Neuron (in vitro differentiated cells): ENCODE measurements around the gene CDH23.

ENCODE experiments used
- H2AFZ ChIP-seq: one replicate; pipeline ENCODE4 v1.6.1; 2013; ENCODE audit warnings: low read depth, mild to moderate bottlenecking, inconsistent platforms, low read length, moderate library complexity
- H3K27me3 ChIP-seq: one replicate; pipeline ENCODE4 v1.6.1; 2013; ENCODE audit warnings: low read length; ENCODE audit not compliant: insufficient read depth
- H3K36me3 ChIP-seq: one replicate; pipeline ENCODE4 v1.6.1; 2013; ENCODE audit warnings: low read length; ENCODE audit not compliant: insufficient read depth
- H3K4me1 ChIP-seq: one replicate; pipeline ENCODE4 v1.6.1; 2013; ENCODE audit warnings: low read length; ENCODE audit not compliant: insufficient read depth
- H3K4me3 ChIP-seq: 2 replicates; pipeline ENCODE4 v1.5.1; 2013; ENCODE audit warnings: mild to moderate bottlenecking, low read length, moderate library complexity
- H3K9me3 ChIP-seq: one replicate; pipeline ENCODE4 v1.6.1; 2013; ENCODE audit warnings: low read length

Gene CDH23

DNA sequence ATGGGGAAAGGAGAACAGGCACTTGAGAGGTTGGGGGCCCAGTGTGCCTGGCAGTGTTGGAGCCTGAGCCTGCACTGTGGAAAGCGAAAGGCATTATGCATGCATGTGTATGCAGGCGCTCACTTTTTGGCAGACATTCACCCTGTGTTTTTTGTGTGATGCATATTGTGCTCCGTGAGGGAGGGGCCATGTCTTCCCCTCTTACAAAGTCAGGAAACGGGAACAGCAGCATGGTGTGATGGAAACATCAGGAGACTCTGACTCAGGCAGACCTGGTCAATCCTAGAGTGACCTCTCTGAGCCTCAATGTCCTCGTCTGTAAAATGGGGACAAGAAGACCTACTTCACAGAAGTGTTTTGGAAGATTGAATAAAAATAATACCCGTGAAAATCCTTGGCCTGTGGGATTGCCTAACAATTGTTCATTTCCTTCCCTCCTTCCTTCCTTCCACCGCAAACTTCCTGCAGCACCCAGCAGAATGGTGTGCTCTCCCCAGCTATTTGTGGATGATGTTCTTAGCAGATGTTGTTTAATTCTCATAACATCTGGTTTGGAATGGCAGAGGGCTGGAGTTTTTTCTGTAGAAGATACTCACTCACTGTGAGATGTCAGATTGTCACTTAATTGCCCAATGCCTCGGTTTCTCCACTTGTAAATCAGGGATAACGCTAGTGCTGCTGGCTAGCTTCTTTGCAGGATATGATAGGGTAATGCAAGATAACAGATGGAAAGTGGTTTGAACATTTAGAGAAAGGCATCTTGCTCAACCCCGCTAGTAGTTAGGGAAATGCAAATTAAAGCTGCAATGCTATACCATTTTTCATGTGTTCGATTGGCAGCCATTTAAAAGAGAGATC lies 39.8 kb downstream of the CDH23 start:
- no peaks in the 10 kb centered on the region for H3K27me3 ChIP-seq
- H3K36me3 ChIP-seq: no peaks in the 10 kb centered on the region
- no peak overlapping the region for H3K4me3 ChIP-seq
- H3K9me3 ChIP-seq: no peaks in the 10 kb centered on the region
- peaks cover 4% of the 10 kb centered on the region for H3K4me1 ChIP-seq
- H2AFZ ChIP-seq: no peak overlapping the region

DNA sequence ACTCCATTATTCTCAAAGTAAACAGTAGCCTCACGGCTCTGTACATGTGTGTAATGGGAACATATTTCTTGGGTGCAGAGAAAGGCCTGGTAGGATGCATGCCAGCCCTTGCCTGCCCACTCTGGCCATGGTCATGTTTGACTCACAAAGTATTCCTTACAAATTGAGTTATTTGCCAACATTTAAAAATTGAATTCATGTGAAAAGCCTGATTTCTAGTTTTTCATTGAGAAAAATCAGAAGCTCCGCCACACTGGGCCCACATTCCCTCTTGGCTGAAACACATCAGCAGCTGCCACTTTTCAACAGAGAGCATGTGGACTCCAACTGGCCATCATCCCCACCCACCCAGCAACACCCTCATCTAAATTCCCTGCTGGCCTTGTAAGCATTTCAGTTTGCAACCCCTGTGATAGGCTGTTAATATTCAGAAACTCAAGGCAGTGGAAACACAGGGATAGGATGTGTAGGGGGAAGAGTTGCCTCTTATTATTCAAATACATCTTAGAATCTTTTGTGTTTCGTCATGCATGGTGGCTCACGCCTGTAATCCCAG lies 40.9 kb downstream of the CDH23 start:
- H3K27me3 ChIP-seq: no peaks in the 10 kb centered on the region

DNA sequence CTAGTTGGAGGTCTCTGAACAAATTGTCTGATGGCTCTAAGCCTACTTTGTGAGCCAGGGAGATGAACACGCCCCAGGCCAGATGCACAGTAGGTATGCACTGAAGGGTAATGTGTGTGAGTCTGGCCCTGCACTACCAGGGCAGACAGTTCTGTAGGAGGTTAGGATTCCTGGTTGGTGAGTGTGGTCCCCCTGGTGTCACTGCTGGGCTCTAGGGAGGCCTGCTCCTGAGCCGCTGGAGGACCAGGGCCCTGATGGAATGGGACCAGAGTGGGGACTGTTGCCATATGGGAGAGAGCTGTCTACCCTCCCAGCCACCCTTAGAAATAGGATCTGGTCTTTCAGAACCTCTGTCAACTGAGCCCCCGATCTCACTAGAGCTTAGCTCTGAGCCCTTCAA lies 42.0 kb downstream of the CDH23 start:
- no peaks in the 10 kb centered on the region for H3K9me3 ChIP-seq
- no peaks in the 10 kb centered on the region for H3K4me1 ChIP-seq
- no peak overlapping the region for H2AFZ ChIP-seq
- H3K36me3 ChIP-seq: no peaks in the 10 kb centered on the region
- H3K4me3 ChIP-seq: no peak overlapping the region
- peaks cover 3% of the 10 kb centered on the region for H3K27me3 ChIP-seq

More for the DNA sequence above, 40.9 kb downstream of the CDH23 start:
- Histone ChIP-seq H3K36me3 (no peaks in the 10 kb centered on the region), H3K4me1 (no peaks in the 10 kb centered on the region), H3K9me3 (no peaks in the 10 kb centered on the region), H2AFZ (no peak overlapping the region), H3K4me3 (no peak overlapping the region)

DNA sequence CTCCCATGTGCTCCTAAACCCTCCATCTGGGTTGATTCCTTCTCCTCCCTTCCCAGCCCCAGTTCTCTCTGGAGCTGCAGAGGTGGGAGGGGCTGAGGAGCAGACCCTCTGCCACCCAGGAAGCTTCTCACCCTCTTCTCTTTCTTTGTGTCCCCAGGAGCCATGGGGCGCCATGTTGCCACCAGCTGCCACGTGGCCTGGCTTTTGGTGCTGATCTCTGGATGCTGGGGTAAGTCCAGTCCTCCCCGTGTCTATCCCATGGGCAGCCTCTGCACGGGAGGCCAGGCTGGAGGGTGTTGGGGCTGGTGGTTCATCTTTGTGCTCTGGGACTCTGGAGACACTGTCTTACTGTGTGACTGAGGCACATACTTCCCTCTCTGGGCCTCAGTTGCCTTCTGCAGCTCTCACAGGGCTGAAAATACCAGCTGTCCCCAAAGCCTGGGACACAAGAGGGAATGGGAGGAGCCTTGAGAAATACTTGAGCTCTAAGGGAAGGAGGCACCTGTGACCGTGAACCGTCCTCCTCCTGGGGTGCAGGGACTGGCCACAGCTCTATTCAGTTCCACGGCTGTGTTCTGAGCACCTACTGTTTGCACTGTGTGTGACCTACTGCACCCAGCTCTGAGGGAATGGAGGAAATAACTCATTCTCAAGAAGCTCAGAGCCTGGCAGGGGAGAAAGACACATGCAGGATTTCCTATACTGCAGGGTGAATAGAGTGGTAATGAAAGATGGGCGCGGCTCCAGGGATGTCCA lies 43.1 kb downstream of the CDH23 start:
- peaks cover 3% of the 10 kb centered on the region for H3K27me3 ChIP-seq
- no peaks in the 10 kb centered on the region for H3K9me3 ChIP-seq
- H3K4me3 ChIP-seq: no peak overlapping the region
- no peak overlapping the region for H2AFZ ChIP-seq
- no peaks in the 10 kb centered on the region for H3K36me3 ChIP-seq
- H3K4me1 ChIP-seq: no peaks in the 10 kb centered on the region

DNA sequence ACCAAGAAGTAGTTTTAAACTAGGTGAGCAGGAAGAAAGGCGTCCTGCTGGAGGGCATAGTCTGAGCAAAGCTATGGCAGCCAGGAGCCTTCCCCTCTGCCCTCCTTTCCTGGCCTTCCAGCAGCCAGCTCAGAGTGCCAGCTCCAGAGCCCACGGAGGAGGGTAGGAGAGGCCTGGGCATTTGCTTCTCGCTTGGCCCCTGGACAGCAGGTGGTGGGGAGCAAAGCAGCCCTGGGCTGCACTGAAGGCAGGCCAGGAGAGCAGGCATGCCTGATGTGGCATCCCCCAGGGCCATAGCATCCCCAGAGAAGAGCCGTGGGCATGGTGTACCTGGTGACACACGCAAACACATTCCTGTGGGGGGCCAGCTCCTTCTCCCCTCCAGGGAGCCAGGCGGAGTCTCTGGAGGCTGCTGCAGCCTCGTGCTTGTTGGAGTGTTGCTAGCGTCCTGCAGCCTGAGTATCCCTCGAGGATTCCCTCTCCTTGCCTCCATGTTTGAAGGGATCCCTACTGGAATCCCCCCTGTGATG lies 43.9 kb downstream of the CDH23 start:
- Histone ChIP-seq H3K36me3 (no peaks in the 10 kb centered on the region), H3K27me3 (peaks cover 3% of the 10 kb centered on the region), H3K4me3 (no peak overlapping the region), H2AFZ (no peak overlapping the region), H3K9me3 (no peaks in the 10 kb centered on the region), H3K4me1 (no peaks in the 10 kb centered on the region)

DNA sequence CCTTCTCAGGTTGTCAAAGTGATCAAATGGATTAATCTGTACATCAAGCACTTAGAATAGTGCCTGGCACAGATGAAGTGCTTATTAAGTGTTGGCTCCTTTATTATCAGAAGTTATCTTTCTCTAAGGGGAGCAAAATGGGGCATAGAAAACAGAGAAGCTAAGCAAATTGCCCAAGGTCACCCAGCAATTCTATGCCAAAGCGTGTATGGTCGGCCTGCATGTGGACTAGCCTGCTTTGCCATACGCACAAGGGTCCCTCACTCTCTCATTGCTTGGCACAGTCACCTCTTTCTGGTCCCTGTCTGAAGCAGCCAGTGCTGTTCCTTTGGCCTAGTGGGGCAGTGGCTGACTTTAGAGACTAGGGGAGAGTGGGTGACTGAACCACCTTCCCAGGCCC lies 45.3 kb downstream of the CDH23 start:
- H3K36me3 ChIP-seq: no peaks in the 10 kb centered on the region
- H3K4me1 ChIP-seq: no peaks in the 10 kb centered on the region
- no peaks in the 10 kb centered on the region for H3K9me3 ChIP-seq
- no peak overlapping the region for H2AFZ ChIP-seq
- H3K27me3 ChIP-seq: peaks cover 3% of the 10 kb centered on the region
- no peak overlapping the region for H3K4me3 ChIP-seq

DNA sequence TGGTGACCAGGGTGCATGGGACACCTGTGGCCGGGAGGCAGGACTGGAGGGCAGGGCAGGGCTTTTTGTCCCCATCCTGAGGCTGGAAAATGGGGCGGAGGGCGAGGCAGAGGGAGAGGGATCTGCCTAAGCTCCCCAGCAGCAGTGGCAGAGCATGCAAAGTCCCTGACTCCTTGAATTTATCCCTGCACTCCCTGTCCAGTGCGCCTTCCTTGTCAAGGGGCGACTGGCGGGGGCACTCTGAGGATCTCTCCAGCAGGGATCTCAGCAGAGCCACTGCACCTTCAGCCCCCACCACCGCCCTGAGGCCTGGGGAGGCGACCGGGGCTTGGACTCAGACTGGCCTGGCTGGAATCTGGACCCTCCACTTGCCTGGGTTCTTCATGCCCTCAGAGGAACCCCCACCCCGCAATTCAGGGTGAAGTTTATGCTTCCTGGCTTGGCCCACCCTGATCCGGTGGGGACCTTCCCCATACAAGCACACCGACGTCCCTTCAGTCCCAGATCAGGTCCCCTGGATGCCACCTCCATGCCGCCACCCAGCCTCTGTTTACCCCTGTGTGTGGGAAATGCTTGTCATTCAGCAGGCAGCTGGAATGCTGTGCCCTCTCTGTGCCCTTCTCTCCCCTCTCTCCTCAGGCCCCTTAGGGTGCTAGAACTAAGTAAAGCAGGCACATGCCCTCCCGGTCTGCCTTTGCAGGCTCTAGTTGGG lies 46.3 kb downstream of the CDH23 start:
- Histone ChIP-seq H3K4me3 (no peak overlapping the region), H2AFZ (no peak overlapping the region), H3K4me1 (no peaks in the 10 kb centered on the region), H3K27me3 (peaks cover 3% of the 10 kb centered on the region), H3K36me3 (no peaks in the 10 kb centered on the region), H3K9me3 (no peaks in the 10 kb centered on the region)

DNA sequence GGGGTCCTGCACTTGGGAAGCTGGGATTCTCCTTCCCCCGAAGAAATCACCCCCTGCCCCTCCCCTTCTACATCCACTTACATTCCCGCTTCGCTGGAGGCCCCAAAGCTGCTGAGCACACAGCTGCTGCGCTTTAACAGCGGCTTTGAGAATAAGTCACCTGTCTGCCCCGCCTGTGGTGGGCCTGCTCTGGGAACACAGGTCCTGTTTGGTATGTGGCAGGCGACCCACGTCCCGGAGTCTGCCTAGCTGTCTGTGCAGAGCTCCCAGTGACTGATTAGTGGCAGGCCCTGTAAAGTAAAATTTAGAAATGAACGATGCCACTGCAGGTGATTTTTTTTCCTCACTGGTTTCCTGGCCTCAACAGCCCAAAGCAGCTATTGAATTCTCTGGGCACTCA lies 47.0 kb downstream of the CDH23 start:
- Histone ChIP-seq H3K36me3 (no peaks in the 10 kb centered on the region), H3K4me3 (no peak overlapping the region), H3K9me3 (no peaks in the 10 kb centered on the region), H2AFZ (no peak overlapping the region), H3K27me3 (peaks cover 3% of the 10 kb centered on the region), H3K4me1 (no peaks in the 10 kb centered on the region)

DNA sequence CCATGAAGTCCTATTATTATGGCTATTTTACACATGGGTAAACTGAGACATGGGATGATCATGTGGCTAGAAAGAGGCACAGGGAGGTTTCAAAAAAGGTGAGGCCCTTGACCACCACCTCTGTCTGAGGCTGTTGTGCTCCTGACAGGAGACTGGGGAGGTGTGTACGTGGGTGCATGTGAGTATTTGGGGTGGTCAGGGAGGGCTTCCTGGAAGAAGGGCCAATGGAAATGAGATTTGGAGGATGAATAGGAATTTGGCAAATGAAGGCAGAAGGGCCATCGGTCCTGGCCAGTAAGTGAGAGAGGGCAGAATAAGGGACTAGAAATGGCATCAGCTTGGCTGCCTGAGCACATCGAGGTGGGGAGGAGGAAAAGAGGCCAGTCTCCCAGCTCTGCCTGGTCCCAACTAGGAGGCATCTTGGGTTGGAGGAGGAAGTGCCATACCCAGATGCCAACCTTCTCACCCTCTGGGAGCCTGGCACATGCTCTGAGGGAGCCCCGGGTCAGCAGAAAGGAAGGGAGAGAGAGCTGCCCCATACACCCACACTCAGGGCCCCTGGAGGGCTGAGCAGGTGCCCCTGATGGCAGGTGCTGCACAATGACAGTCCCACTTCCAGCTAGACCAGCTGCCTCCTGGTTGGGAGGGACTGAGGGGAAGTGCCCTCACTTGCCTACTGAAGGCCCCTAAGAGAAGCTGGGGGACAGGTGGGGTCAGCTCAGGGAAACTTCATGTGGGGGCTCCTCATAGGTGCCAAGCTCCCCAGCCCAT lies 47.7 kb downstream of the CDH23 start:
- Histone ChIP-seq H2AFZ (no peak overlapping the region), H3K27me3 (peaks cover 3% of the 10 kb centered on the region)

DNA sequence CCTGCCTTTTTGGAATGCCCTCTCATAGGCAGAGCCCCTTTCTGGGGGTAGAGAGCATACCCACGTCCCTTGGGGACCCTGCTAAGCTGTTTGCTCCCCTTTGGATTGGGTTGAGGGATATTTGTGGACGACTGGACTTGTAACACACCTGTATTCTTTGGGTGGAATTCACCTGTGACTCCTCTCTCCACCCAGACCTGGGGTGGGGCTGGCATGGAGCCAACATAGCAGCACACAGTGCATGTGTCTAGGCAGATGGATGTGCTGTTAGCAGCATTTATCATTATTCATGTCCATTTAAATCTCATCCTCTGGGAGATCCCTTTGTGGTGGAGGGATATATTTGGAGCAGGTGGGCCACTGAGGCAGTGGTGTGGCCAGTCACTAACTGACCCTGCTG lies 51.0 kb downstream of the CDH23 start:
- Histone ChIP-seq H3K4me3 (no peak overlapping the region), H3K9me3 (no peaks in the 10 kb centered on the region), H3K36me3 (no peaks in the 10 kb centered on the region), H3K4me1 (no peaks in the 10 kb centered on the region), H2AFZ (no peak overlapping the region), H3K27me3 (peaks cover 4% of the 10 kb centered on the region)

More for the DNA sequence above, 47.7 kb downstream of the CDH23 start:
- Histone ChIP-seq H3K9me3 (no peaks in the 10 kb centered on the region), H3K36me3 (no peaks in the 10 kb centered on the region), H3K4me3 (no peak overlapping the region), H3K4me1 (no peaks in the 10 kb centered on the region)

DNA sequence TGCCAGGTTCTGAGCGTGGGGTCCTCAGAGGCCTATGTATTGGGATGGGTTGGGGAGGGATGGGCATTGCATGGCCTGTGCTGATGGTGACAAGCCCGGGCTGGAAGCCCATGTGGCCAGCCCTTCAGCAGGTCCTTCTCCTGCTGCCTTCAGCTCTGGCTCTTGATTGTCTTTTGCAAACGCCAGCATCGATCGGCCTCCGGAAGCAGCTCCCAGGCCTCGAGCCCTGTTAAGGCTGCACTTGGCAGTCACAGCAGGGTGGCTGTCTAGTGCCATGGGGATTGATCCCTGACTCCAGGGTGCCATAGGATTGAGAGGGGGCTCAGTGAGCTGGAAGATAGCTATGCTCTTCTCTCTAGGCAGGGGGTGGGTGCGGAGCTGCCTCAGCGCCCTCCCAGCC lies 51.4 kb downstream of the CDH23 start:
- Histone ChIP-seq H3K4me1 (no peaks in the 10 kb centered on the region), H3K36me3 (no peaks in the 10 kb centered on the region), H2AFZ (no peak overlapping the region), H3K4me3 (no peak overlapping the region), H3K9me3 (no peaks in the 10 kb centered on the region), H3K27me3 (peaks cover 5% of the 10 kb centered on the region)

DNA sequence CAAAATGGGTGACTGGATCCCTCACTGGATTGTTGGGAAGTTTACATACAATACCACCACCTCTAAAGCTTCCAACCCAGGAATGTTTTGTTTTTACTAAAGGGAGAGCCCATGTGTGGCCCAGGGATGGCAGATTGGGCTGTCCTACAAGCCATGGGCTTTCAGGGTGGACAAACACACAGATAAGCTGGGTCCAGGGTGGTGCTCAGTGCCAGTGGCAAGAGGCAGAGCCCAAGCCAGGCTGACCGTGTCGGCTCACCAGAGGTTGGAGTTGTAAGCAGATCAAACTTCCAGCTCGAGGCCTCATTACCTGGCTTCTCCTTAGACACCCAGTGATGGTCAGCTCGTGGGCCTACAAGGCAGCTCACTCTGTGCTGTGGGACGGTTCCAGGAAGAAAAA lies 52.3 kb downstream of the CDH23 start:
- Histone ChIP-seq H3K9me3 (no peaks in the 10 kb centered on the region), H3K27me3 (peaks cover 3% of the 10 kb centered on the region), H3K4me3 (no peak overlapping the region), H3K36me3 (no peaks in the 10 kb centered on the region), H3K4me1 (no peaks in the 10 kb centered on the region), H2AFZ (no peak overlapping the region)
